Stimulated activated CD4-positive, alpha-beta T cell treated with anti-CD3 and anti-CD28 coated beads, Interleukin-15, amount 100 ng/mL, for 24 hours (primary cell): ENCODE data around the gene HSPA1L.
"Not testable (repeated sequence)": the region's sequence is repeated elsewhere in the genome, so short reads cannot be mapped to it uniquely, and the experiment has no call there.

ENCODE experiments used
- DNase-seq: peaks from one replicate; pipeline ENCODE4 v3.0.0-alpha.2; 2020

HSPA1L gene

DNA sequence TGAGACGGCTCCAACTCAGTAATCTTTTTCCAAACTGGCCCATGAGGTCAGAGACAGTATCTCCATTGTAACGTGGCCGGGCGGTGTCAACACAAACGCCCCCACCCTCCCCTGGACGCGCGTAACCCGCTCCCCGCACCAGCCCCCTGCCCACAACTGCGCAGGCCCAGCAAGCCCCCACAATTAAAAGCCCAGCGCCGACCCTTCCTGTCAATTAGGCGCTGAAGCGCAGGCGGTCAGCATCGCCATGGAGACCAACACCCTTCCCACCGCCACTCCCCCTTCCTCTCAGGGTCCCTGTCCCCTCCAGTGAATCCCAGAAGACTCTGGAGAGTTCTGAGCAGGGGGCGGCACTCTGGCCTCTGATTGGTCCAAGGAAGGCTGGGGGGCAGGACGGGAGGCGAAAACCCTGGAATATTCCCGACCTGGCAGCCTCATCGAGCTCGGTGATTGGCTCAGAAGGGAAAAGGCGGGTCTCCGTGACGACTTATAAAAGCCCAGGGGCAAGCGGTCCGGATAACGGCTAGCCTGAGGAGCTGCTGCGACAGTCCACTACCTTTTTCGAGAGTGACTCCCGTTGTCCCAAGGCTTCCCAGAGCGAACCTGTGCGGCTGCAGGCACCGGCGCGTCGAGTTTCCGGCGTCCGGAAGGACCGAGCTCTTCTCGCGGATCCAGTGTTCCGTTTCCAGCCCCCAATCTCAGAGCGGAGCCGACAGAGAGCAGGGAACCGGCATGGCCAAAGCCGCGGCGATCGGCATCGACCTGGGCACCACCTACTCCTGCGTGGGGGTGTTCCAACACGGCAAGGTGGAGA, at the start of gene HSPA1L, which contains the start of gene HSPA1A:
Gene HSPA1L, minus strand, starts transcription at position 259 of the 814 bp plus-strand sequence. CDS start 3,311 bp downstream, outside the sequence.
Gene HSPA1A, plus strand, starts transcription at position 519 of the 814 bp plus-strand sequence. Its CDS starts 214 bp downstream, at position 733.
- peak; percentile 81 for DNase-seq

DNA sequence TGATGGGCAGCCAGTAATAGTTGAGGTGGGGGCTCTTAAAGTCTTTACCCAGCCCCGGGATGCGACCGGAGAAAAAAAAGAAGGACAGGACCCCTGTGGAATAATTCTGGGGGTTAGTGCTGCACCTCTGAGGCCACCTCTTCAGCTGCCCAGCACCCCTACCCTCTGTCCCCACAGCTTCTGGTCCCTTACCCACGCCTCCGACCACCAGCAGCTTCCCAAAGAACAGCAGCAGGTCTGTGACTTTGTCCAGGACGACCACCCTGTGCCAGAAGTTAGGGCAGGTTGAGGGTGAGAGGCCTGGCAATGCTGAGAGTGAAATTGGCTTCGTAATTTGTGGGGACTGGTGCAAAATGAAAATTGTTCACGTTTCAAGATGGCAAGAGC, 49.7 kb upstream of the HSPA1L start:
- no peak for DNase-seq

DNA sequence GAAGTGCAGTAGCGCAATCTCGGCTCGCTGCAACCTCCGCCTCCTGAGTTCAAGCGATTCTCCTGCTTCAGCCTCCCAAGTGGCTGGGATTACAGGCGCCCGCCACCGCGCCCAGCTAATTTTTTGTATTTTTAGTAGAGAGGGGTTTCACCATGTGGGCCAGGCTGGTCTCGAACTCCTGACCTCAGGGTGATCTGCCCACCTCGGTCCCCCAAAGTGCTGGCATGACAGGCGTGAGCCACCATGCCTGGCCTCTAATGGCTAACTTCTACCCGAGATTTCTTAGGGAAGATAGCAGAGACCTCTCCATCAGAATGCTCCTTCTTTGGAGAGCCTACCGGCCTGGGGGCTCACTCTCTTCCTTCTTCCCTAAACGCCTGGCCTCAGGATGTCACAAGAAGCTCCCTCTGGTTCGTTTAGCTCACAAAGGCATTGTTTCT, 49.1 kb upstream of the HSPA1L start:
- peak; percentile 12 for DNase-seq

DNA sequence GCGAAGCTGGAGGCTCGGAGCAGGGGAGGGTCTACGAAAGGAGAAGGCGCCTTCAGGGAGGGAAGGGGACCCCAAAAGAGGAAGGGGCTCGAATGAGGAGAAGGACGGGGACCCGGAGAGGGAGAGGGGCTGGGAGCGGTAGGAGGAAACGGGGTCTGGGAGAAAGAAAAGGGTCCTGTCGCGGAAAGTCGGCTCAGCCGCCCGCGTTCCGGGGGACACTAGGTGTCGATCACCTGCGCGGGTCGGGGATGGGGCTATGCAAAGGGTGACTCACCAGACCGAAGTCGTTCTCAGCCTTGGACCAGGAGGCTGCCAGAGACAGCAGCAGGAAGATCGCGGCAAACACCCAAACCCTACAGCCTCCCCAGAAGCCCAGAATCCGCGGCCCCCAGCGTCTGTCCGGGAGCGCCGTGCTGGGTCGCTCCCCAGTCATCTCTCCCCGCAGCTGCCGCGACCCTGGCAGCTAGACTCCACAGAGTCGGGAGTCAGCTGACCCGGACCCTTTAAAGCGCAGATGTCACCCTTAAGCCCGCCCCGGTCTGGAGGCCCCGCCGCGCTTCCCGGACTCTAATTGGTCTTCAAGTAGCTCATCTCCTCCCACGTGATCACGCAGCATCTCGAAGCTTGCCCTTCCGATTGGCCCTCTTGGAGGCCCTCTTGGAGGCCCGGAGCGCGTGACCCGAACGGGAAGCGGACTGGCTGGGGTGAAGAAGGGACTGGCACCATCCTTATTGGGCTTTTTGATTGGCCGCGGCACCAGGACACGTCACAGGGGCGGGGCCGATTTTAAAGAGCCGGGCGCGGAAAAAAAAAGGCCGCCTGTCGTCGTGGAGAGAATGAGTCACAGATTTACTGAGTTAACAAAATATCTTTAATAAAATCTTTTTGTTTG, 47.5 kb upstream of the HSPA1L start, which contains the start of gene NEU1:
Gene NEU1, minus strand, starts transcription at position 478 of the 892 bp plus-strand sequence. Its CDS starts 45 bp downstream, at position 433.
- DNase-seq: peak; percentile 99

DNA sequence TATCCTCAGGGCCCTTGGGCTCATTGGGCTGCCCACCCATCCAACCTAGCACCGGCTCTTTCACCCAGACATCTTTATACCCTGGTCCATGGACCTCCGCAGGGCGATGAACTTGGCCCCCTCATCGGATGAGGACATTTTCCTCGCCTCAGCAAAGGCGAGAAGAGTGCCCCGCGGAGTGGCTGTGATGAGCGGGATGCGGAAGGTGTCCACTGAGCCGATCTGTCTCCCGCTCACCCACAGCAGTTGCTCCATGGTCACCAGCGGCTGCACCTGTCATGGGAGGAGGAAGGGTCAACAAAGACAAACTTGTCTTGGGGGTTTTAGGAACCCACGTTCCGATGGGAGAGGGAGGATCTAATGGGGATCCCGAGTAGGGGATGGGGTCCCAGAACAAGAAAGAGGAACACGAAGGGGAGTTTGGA, 46.8 kb upstream of the HSPA1L start:
- DNase-seq: no peak

DNA sequence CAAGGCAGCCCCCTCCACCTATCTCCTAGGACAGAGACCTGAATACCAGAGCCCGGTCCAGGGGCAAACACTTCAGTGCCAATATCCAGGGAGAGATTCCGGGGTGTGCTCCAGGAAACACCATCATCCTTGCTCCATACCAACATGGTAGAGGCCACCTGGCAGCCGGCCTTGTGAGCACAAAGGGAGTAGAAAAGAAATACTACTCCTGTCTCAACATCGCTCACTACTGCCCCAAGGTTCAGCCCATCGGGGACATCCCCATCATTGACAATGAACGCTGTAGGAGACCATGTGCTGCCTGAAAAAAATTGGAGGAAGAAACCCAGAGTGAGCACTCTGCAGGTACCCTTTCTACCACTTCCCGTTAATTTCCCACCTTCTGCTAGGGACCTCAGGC, 46.1 kb upstream of the HSPA1L start:
- DNase-seq: no peak

DNA sequence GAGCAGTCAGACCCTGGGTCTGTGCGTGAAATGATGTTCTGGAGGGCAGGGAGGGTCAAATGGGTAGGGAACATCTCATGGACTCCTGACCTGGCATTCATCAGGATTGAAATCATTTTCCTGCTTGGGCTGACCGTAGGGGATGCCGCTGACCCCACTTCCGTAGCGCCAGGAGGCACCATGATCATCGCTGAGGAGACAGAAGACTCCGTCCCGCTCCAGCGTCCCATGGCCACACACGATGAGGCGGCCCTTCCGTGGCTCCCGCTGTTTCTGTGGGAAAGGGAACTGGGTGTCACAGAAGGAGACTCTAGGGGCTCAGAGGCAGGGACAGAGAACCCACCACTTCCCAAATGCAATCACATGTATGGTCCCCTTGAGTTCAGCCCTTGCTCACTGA, 45.3 kb upstream of the HSPA1L start:
- no peak for DNase-seq

DNA sequence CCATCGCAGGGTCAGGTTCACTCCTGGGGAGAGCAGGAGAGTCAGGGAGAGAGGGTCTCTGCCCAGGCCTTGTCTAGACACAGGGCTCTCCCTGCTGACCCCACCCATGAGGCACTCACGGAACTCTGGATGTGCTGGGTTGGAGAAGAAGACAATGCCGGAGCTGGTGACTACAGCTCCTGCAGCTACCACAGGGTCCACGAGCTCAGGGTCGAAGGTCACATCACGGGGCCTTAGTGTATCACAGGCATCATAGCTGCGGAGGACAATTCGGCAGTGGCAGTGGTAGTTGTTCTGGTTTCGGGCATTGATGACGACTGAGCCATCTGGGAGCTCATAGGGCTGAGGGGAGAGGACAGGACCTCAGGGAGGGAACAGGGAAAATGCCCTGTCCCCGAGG, 44.8 kb upstream of the HSPA1L start:
- no peak for DNase-seq

DNA sequence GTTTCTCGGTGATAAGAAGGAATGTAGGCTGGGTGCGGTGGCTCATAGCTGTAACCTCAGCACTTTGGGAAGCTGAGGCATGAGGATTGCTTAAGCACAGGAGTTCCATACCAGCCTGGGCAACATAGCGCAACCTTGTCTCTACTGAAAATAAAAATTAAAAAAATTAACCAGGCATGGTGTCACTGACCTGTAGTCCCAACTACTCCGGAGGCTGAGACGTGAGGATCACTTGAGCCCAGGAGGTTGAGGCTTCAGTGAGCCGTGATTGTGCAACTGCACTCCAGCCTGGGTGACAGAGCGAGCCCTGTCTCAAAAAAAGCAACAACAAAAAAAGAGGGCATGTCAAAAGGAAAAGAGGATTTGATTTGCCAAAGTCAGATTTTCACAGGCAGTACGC, 43.6 kb upstream of the HSPA1L start:
- DNase-seq: no peak

DNA sequence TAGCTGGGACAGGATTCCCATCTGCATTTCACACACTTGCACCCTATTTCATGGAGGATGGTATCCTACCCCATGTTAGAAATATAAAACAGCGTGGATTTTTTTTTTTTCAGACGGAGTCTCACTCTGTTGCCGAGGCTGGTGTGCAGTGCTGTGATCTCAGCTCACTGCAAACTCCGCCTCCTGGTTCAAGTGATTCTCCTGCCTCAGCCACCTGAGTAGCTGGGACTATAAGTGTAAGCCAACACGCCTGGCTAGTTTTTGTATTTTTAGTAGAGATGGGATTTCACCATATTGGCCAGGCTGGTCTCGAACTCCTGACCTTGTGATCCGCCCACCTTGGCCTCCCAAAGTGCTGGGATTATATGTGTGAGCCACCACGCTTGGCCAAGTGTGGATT, 42.7 kb upstream of the HSPA1L start:
- DNase-seq: not testable (repeated sequence)

DNA sequence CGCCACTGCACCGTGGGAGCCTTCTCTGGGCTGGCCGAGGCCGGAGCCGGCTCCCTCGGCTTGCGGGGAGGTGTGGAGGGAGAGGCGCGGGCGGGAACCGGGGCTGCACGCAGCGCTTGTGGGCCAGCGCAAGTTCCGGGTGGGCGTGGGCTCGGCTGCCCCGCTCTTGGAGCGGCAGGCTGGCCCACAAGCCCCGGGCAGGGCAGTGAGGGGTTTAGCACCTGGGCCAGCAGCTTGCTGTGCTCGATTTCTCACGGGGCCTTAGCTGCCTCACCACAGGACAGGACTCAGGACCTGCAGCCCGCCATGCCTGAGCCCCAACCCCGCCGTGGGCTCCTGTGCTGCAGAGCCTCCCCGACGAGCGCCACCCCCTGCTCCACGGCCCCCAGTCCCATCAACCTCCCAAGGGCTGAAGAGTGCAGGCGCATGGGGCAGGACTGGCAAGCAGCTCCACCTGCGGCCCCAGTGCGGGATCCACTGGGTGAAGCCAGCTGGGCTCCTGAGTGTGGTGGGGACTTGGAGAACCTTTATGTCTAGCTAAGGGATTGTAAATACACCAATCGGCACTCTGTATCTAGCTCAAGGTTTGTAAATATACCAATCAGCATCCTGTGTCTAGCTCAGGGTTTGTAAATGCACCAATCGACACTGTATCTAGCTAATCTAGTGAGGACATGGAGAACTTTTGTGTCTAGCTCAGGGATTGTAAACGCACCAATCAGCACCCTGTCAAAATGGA, 37.1 kb upstream of the HSPA1L start:
- DNase-seq: not testable (repeated sequence)

DNA sequence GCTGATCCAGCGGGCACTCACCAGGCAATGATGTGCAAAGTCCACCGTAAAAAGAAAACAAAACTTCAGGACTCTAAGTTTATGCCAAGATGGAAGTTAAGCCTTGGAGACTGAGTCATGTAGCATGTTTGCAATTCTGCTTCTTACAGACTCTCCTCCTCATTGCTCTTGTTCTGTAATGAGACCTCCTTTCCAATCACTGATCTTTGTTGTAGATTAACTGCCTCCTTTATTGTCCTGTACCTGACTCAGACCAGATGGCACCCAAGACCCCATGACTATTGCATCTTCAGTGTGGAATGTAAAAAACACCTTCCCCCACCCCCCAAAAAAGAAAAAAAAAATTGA, 36.4 kb upstream of the HSPA1L start:
- no peak for DNase-seq

DNA sequence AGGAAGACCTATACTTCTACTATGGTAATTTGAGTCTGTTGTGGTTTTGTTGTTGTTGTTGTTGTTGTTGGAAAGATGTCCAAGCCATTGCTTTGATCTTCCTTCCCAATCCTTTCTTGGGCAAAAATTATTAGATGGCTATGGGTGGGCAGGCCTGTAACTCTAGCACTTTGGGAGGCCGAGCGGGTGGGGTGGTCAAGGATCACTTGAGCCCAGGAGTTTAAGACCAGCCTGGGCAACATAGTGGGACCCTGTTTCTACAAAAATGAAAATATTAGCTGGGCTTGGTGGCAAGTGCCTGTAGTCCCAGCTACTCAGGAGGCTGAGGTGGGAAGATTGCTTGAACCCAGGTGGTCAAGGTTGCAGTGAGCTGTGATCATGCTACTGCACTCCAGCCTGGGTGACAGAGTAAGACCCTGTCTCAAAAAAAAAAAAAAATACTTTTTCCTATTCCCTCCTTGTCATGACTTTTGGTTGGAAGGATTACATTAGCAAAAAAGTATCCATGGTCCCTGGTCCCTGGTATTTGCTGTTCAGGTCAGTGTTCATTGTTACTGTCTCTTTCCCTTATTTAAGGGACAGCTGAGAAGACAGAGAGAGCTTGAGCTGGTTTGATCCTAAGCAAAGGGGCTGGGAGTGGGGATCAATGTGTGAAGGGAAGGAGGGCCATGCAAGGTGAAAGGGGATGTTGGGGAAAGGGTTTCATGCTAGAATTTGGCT, 35.8 kb upstream of the HSPA1L start:
- no peak for DNase-seq

DNA sequence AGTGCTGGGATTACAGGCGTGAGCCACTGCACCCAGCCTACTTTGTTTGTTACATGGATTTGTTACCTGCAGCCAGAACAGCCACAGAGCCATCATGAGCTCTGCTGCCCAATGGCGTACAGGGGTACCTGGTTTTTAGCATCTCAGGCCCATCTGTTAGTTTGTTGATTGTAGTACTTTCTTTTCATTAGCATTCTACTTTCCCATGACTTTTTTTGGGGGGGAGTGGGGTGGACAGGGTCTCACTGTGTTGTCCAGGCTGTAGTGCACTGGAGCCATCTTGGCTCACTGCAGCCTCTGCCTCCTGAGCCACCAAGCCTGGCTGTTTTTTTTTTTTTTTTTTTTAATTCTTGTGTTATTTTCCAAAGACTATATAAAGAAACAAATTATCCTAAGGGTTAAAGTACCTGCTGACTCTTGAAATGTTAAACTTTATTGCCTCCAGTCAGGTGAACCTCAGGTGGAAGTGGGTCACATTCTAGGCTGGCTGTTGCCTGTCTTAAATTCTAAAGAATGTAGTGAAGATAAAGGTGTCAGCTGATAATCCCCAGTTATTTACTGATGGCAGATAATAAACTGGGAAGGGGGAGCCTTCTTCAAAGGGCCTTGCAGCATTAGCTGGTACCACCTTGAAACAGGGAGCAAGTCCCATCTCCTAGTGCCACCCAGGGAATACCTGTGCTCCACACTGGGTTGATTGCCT, 32.3 kb upstream of the HSPA1L start:
- no peak for DNase-seq

DNA sequence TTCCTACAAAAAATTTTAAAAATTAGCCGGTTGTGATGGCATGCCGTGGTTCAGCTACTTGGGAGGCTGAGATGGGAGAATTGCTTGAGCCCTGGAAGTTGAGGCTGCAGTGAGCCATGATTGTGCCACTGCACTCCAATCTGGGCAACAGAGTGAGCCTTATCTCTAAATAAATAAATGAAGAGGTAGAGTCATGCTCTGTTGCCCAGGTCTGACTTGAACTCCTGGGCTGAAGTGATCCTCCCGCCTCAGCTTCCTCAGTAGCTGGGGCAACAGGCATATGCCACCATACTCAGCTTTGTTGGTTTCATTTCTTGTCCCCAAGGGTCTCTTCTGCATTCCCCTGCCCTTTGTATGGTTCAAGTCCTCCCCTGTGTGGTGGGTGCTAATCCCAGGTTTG, 29.4 kb upstream of the HSPA1L start:
- no peak for DNase-seq

DNA sequence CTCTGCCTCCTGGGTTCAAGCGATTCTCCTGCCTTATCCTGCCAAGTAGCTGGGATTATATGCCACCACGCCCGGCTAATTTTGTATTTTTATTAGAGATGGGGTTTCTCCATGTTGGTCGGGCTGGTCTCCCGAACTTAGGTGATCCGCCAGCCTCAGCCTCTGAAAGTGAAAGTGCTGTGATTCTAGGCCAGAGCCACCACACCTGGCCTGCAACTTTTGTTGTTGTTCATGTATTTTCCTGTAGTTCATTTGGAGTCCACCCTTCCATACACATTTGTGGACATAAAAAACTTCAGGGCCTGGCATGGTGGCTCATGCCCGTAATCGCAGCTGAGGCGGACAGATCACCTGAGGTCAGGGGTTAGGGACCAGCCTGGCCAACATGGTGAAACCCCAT, 27.0 kb upstream of the HSPA1L start:
- peak; percentile 38 for DNase-seq

DNA sequence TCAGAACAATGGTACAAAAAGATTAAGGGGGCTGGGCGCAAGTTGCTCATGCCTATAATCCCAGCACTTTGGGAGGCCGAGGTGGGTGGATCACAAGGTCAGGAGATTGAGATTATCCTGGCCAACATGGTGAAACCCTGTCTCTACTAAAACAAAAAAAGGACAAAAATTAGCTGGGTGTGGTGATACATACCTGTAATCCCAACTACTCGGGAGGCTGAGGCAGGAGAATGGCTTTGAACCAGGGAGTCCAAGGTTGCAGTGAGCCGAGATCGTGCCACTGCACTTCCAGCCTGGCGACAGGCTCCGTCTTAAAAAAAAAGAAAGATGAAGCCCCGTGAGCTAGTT, 24.7 kb upstream of the HSPA1L start:
- not testable (repeated sequence) for DNase-seq

DNA sequence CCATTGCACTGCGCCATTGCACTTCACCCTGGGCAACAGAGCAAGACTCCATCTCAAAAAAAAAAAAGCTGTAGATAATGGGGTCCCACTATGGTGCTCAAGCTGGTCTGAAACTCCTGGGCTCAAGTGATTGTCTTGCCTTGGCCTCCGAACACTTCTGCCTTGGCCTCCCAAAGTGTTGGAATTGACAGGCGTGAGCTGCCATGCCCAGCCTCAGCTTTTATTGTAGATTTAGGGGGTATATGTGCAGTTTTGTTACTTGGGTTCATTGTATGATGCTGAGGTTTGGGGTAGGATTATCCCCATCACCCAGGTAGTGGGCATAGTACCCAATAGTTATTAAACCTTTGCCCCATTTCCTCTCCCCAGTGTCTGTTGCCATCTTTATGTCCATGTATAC, 23.9 kb upstream of the HSPA1L start:
- DNase-seq: peak; percentile 17

DNA sequence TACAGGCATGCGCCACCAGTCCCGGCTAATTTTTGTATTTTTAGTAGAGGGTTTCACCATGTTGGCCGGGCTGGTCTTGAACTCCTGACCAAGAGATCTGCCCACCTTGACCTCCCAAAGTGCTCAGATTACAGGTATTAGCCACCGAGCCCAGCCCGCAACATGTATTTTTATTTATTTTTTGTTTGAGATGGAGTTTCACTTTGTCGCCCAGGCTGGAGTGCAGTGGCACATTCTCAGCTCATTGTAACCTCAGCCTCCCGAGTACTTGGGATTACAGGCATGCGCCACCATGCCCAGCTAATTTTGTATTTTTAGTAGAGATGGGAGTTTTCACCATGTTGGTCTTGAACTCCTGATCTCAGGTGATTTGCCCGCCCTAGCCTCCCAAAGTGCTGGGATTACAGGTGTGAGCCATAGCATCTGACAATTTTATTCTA, 23.1 kb upstream of the HSPA1L start:
- not testable (repeated sequence) for DNase-seq

DNA sequence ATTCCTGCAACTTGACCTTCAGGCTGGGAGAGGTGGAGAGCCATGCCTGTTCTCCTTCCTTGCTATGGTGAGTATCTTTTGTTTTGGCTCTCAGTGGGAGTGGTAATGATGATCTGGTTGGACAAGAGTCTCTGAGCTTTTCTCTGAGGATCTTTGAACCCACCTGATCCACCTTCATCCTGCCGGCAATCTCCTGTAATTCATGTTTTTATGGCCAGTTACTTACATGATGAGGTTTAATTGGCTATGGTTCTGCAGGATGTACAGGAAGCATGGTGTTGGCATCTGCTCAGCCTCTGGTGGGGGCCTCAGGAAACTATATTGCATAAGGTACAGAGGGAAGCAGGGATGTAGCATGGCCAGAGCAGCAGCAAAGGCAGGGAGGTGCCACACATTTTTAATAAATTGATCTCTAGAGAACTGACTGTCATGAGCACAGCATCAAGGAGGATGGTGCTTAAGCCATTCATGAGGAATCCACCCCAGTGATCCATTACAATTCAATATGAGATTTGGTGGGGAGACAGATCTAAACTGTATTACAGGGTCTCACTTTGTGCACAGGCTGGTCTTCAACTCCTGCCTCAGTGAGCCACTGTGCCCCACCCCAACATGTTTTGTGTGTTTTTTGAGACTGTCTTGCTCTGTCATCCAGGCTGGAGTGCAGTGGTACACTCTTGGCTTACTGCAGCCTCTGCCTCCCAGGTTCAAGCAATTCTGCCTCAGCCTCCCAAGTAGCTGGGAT, 22.5 kb upstream of the HSPA1L start:
- no peak for DNase-seq
